ENCODE measurements around the gene SLC27A6. TPM values are rescaled to one million over a fixed set of nuclear protein-coding genes. Genes with fewer than 3 reads are reported as not detected.

The SLC27A6 gene
- total RNA-seq, 1 experiment from 2014 or later: 0.16 TPM

DNA sequence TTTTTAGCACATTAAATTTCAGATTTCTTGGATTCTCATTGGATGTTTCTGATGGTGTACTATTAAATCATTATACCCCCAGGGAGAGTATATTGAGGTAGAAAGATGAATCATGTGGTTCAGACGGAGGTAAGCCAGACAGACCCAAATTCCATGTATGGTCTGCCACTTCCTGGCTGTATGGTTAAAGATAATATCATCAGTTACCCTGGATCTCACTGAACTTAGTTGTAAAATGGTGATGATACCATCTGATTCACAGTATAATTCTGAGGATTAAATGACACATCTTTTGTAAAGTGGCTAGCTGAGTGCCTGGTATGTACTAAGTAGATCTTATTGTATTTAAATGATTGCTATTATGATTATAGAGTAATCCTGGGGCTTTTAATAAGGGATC is 9.3 kb downstream of the SLC27A6 start:
- Mint-ChIP-seq H3K27me3 (ENCODE audit: insufficient read depth, unreplicated experiment) (peaks cover 13% of the 10 kb centered on the region), H3K4me3 (ENCODE audit: unreplicated experiment) (no peak overlapping the region), H3K27ac (ENCODE audit: low read depth, unreplicated experiment) (no peak overlapping the region), H3K9me3 (ENCODE audit: unreplicated experiment) (peaks cover 14% of the 10 kb centered on the region), H3K4me1 (ENCODE audit: insufficient read depth, unreplicated experiment) (no peaks in the 10 kb centered on the region), H3K36me3 (ENCODE audit: insufficient read depth, unreplicated experiment) (no peaks in the 10 kb centered on the region)
- no TSS peak for BruUV-seq (replicated peaks)
- intact Hi-C loops (cut with micrococcal nuclease): no loop called here
- TF ChIP-seq CTCF (IDR thresholded peaks at IDR 0.05; ENCODE audit: unreplicated experiment): no peak
- no peak for DNase-seq (ENCODE audit: unreplicated experiment)
- CTCF ChIA-PET: interaction anchor here (0.6 kb wide), 1 partner anchor 11 kb away, joined by 3 read pairs; no protein-coding TSS in a partner anchor
- POLR2A ChIA-PET: interaction anchor here (0.9 kb wide), 1 partner anchor 69 kb away, joined by 4 read pairs; no protein-coding TSS in a partner anchor

- Mint-ChIP-seq H3K9me3 (ENCODE audit: unreplicated experiment) (no peaks in the 10 kb centered on the region), H3K27ac (ENCODE audit: low read depth, unreplicated experiment) (no peak overlapping the region), H3K36me3 (ENCODE audit: insufficient read depth, unreplicated experiment) (no peaks in the 10 kb centered on the region), H3K27me3 (ENCODE audit: insufficient read depth, unreplicated experiment) (peaks cover 24% of the 10 kb centered on the region), H3K4me3 (ENCODE audit: unreplicated experiment) (no peak overlapping the region), H3K4me1 (ENCODE audit: insufficient read depth, unreplicated experiment) (no peaks in the 10 kb centered on the region)
- intact Hi-C loops (cut with micrococcal nuclease): no loop called here
- POLR2A ChIA-PET: interaction anchor here (1.3 kb wide), 1 partner anchor 21 kb away, joined by 4 read pairs; no protein-coding TSS in a partner anchor
- no TSS peak for BruUV-seq (replicated peaks)
- no peak for DNase-seq (ENCODE audit: unreplicated experiment)
- no peak for TF ChIP-seq CTCF (IDR thresholded peaks at IDR 0.05; ENCODE audit: unreplicated experiment)
- CTCF ChIA-PET: interaction anchor here (0.6 kb wide), 1 partner anchor 21 kb away, joined by 3 read pairs; no protein-coding TSS in a partner anchor
Observed at GRCh38 chr5:128979761-128980160, 14.5 kb downstream of the SLC27A6 start.

GRCh38 chr5:128980917-128981316 is 15.6 kb downstream of the SLC27A6 start:
- ChIA-PET POLR2A (interaction anchor here (1.0 to 1.3 kb wide), 2 partner anchors 12 to 20 kb away, joined by 3 to 4 read pairs; no protein-coding TSS in a partner anchor), CTCF (no interaction called here)
- no peak overlapping the region for H3K27ac Mint-ChIP-seq (ENCODE audit: low read depth, unreplicated experiment)
- H3K36me3 Mint-ChIP-seq (ENCODE audit: insufficient read depth, unreplicated experiment): no peaks in the 10 kb centered on the region
- BruUV-seq (replicated peaks): no TSS peak
- H3K9me3 Mint-ChIP-seq (ENCODE audit: unreplicated experiment): no peaks in the 10 kb centered on the region
- DNase-seq (ENCODE audit: unreplicated experiment): no peak
- TF ChIP-seq CTCF (IDR thresholded peaks at IDR 0.05; ENCODE audit: unreplicated experiment): no peak
- no peaks in the 10 kb centered on the region for H3K4me1 Mint-ChIP-seq (ENCODE audit: insufficient read depth, unreplicated experiment)
- no peak overlapping the region for H3K4me3 Mint-ChIP-seq (ENCODE audit: unreplicated experiment)
- intact Hi-C loops (cut with micrococcal nuclease): no loop called here
- peaks cover 24% of the 10 kb centered on the region for H3K27me3 Mint-ChIP-seq (ENCODE audit: insufficient read depth, unreplicated experiment)

DNA sequence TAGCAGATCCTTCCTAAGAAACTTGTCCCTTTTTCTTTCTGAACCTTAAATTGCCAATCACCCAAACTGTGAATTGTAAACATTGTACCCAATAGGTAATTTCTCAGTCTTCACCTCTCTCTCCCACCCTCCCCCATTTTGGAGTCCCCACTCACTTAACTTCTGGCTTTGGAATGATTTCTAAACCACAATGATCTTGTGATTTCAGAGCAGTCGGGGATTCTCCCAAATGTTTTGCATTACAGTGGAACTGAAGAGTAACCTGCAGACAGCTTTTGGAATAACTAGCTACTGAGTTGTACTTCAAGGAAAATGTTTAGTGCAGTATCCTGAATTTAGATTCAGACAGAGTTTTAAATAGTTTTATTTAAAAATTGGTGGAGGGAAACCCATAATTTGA is 19.2 kb downstream of the SLC27A6 start:
- POLR2A ChIA-PET: no interaction called here
- intact Hi-C loops (cut with micrococcal nuclease): no loop called here
- CTCF ChIA-PET: no interaction called here
- no peaks in the 10 kb centered on the region for H3K36me3 Mint-ChIP-seq (ENCODE audit: insufficient read depth, unreplicated experiment)
- peaks cover 11% of the 10 kb centered on the region for H3K27me3 Mint-ChIP-seq (ENCODE audit: insufficient read depth, unreplicated experiment)
- H3K4me1 Mint-ChIP-seq (ENCODE audit: insufficient read depth, unreplicated experiment): no peaks in the 10 kb centered on the region
- no peak for TF ChIP-seq CTCF (IDR thresholded peaks at IDR 0.05; ENCODE audit: unreplicated experiment)
- H3K9me3 Mint-ChIP-seq (ENCODE audit: unreplicated experiment): no peaks in the 10 kb centered on the region
- no peak overlapping the region for H3K4me3 Mint-ChIP-seq (ENCODE audit: unreplicated experiment)
- H3K27ac Mint-ChIP-seq (ENCODE audit: low read depth, unreplicated experiment): no peak overlapping the region
- BruUV-seq (replicated peaks): no TSS peak
- no peak for DNase-seq (ENCODE audit: unreplicated experiment)

Data from MCF 10A (cell line).